Measurements from ENCODE around the gene TRIM47.

The TRIM47 gene

GRCh38 chr17:75881678-75882454 is 3.5 kb upstream of the TRIM47 start:
- no peak for TF ChIP-seq EZH2phosphoT487 (conservative IDR thresholded peaks at IDR 0.05; ENCODE audit: low read length)
- TF ChIP-seq, protein P1, sequence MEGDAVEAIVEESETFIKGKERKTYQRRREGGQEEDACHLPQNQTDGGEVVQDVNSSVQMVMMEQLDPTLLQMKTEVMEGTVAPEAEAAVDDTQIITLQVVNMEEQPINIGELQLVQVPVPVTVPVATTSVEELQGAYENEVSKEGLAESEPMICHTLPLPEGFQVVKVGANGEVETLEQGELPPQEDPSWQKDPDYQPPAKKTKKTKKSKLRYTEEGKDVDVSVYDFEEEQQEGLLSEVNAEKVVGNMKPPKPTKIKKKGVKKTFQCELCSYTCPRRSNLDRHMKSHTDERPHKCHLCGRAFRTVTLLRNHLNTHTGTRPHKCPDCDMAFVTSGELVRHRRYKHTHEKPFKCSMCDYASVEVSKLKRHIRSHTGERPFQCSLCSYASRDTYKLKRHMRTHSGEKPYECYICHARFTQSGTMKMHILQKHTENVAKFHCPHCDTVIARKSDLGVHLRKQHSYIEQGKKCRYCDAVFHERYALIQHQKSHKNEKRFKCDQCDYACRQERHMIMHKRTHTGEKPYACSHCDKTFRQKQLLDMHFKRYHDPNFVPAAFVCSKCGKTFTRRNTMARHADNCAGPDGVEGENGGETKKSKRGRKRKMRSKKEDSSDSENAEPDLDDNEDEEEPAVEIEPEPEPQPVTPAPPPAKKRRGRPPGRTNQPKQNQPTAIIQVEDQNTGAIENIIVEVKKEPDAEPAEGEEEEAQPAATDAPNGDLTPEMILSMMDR (IDR thresholded peaks at IDR 0.05; ENCODE audit: insufficient read depth, low read length, poor library complexity, severe bottlenecking) = no peak

GRCh38 chr17:75880266-75880665 is 1.9 kb upstream of the TRIM47 start:
- H3K9ac ChIP-seq (ENCODE audit: low read length) = no peak overlapping the region
- H3K4me2 ChIP-seq (ENCODE audit: low read depth, low read length, poor library complexity, severe bottlenecking) = no peak overlapping the region

More at GRCh38 chr17:75881678-75882454, 3.5 kb upstream of the TRIM47 start:
- Histone ChIP-seq H3K27me3 (ENCODE audit: low read length) (no peaks in the 10 kb centered on the region), H2AFZ (ENCODE audit: low read depth, low read length, severe bottlenecking) (no peak overlapping the region), H3F3A (ENCODE audit: insufficient read depth) (no peaks in the 10 kb centered on the region), H3K9me2 (replicated peaks; ENCODE audit: insufficient read depth, low read length) (no peaks in the 10 kb centered on the region), H3K9me3 (ENCODE audit: insufficient read depth, low read length) (no peaks in the 10 kb centered on the region), H3K79me2 (ENCODE audit: insufficient read depth, low read length) (no peaks in the 10 kb centered on the region), H3K27ac (ENCODE audit: low read depth, low read length) (no peak overlapping the region), H3K4me3 (ENCODE audit: insufficient read depth, low read length, poor library complexity, severe bottlenecking) (no peak overlapping the region), H3K4me2 (ENCODE audit: low read depth, low read length, poor library complexity, severe bottlenecking) (no peak overlapping the region), H3K9ac (ENCODE audit: low read length) (no peak overlapping the region), H4K20me1 (ENCODE audit: low read depth, low read length) (no peaks in the 10 kb centered on the region), H3K36me3 (ENCODE audit: low read length) (no peaks in the 10 kb centered on the region)

DNA sequence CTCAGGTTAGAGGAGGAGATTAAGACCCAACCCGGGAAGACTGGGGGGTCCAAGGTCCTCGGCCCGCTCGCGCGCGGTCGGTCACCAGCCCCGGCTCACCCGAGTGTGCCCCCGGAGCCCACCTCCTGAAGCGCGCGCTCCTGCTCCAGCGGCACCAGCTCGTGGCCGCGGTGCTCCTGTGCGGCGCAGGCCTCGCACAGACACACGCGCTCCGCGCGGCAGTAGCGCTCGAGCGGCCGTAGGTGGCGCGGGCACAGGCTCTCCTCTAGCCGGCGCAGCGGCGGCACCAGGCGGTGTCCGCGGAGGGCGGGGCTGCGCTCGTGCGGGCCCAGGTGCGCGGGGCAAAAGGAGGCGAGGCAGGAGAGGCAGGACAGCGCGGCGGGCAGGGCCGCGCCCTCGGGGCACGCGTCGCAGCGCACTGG is 618 bp downstream of the TRIM47 start:
- Histone ChIP-seq H3F3A (ENCODE audit: insufficient read depth) (no peaks in the 10 kb centered on the region), H3K9ac (ENCODE audit: low read length) (no peak overlapping the region), H2AFZ (ENCODE audit: low read depth, low read length, severe bottlenecking) (peak overlapping the region; percentile 38), H3K27me3 (ENCODE audit: low read length) (no peaks in the 10 kb centered on the region), H3K9me2 (replicated peaks; ENCODE audit: insufficient read depth, low read length) (no peaks in the 10 kb centered on the region), H3K27ac (ENCODE audit: low read depth, low read length) (no peak overlapping the region), H3K9me3 (ENCODE audit: insufficient read depth, low read length) (no peaks in the 10 kb centered on the region), H3K4me3 (ENCODE audit: insufficient read depth, low read length, poor library complexity, severe bottlenecking) (no peak overlapping the region), H3K36me3 (ENCODE audit: low read length) (no peaks in the 10 kb centered on the region), H3K79me2 (ENCODE audit: insufficient read depth, low read length) (no peaks in the 10 kb centered on the region), H4K20me1 (ENCODE audit: low read depth, low read length) (no peaks in the 10 kb centered on the region), H3K4me2 (ENCODE audit: low read depth, low read length, poor library complexity, severe bottlenecking) (peak overlapping the region; percentile 33)
- TF ChIP-seq, protein P1 (IDR thresholded peaks at IDR 0.05; ENCODE audit: insufficient read depth, low read length, poor library complexity, severe bottlenecking) = no peak
- no peak for TF ChIP-seq EZH2phosphoT487 (conservative IDR thresholded peaks at IDR 0.05; ENCODE audit: low read length)

More at GRCh38 chr17:75880266-75880665, 1.9 kb upstream of the TRIM47 start:
- TF ChIP-seq EZH2phosphoT487 (conservative IDR thresholded peaks at IDR 0.05; ENCODE audit: low read length) = no peak
- TF ChIP-seq, protein P1 (IDR thresholded peaks at IDR 0.05; ENCODE audit: insufficient read depth, low read length, poor library complexity, severe bottlenecking) = no peak
- Histone ChIP-seq H3F3A (ENCODE audit: insufficient read depth) (no peaks in the 10 kb centered on the region), H3K4me3 (ENCODE audit: insufficient read depth, low read length, poor library complexity, severe bottlenecking) (no peak overlapping the region), H3K27ac (ENCODE audit: low read depth, low read length) (no peak overlapping the region), H3K27me3 (ENCODE audit: low read length) (no peaks in the 10 kb centered on the region), H3K9me3 (ENCODE audit: insufficient read depth, low read length) (no peaks in the 10 kb centered on the region), H3K9me2 (replicated peaks; ENCODE audit: insufficient read depth, low read length) (no peaks in the 10 kb centered on the region), H3K36me3 (ENCODE audit: low read length) (no peaks in the 10 kb centered on the region), H4K20me1 (ENCODE audit: low read depth, low read length) (no peaks in the 10 kb centered on the region), H2AFZ (ENCODE audit: low read depth, low read length, severe bottlenecking) (no peak overlapping the region), H3K79me2 (ENCODE audit: insufficient read depth, low read length) (no peaks in the 10 kb centered on the region)

Measured in SU-DHL-6 (cell line).